Urinary bladder (tissue), 4 donors: ENCODE data around the gene TBC1D5. TPM values are rescaled to one million over a fixed set of nuclear protein-coding genes. Genes with fewer than 3 reads are reported as not detected.

ENCODE experiments used
- DNase-seq: peaks from one replicate; pipeline ENCODE4 v3.0.0-alpha.2; 2015; ENCODE audit errors: extremely low spot score
- H3K27ac ChIP-seq: one replicate; pipeline ENCODE4 v1.5.1; 2013; ENCODE audit warnings: low read depth, mild to moderate bottlenecking, moderate library complexity
- H3K36me3 ChIP-seq: one replicate; pipeline ENCODE4 v1.6.1; 2013; ENCODE audit warnings: mild to moderate bottlenecking, moderate library complexity; ENCODE audit not compliant: insufficient read depth
- H3K4me1 ChIP-seq: one replicate; pipeline ENCODE4 v1.6.1; 2013; ENCODE audit warnings: mild to moderate bottlenecking, moderate library complexity; ENCODE audit not compliant: insufficient read depth
- H3K4me3 ChIP-seq: one replicate; pipeline ENCODE4 v1.5.1; 2013; ENCODE audit warnings: low read depth, low read length
- WGBS: extraction: QIAGEN DNeasy Blood & Tissue Kit; methylation state at CpG from one replicate; pipeline ENCODE4 v1.1.7; 2013; 5-methylcytosine and 5-hydroxymethylcytosine counted together
- polyA plus RNA-seq: library from polyadenylated mRNA; stranded (reverse); fragments of 200-250 nt; gene quantifications from one replicate; pipeline ENCODE4 v1.2.3, GENCODE V29; 2013
- total RNA-seq: library from RNA; depleted of rRNA; stranded (reverse); fragments of >200 nt; gene quantifications from one replicate; pipeline ENCODE4 v1.2.3, GENCODE V29; 2014
- donor health status: healthy with polysubstance abuse.
- donor health status: healthy.

Gene TBC1D5
- total and polyA plus RNA-seq, 2 donors, result 26.2 to 145 TPM

- 84% methylated on average over 5 of the region's 5 CpGs for WGBS
- no peak for DNase-seq
- no peaks in the 10 kb centered on the region for H3K4me1 ChIP-seq
- H3K27ac ChIP-seq, result no peak overlapping the region
- no peaks in the 10 kb centered on the region for H3K36me3 ChIP-seq
- no peak overlapping the region for H3K4me3 ChIP-seq
These were observed 482.7 kb downstream of the TBC1D5 start for GRCh38 chr3:17259685-17260084.

GRCh38 chr3:17258823-17259436, 483.5 kb downstream of the TBC1D5 start:
- Histone ChIP-seq H3K4me1 (no peaks in the 10 kb centered on the region), H3K27ac (no peak overlapping the region), H3K36me3 (no peaks in the 10 kb centered on the region), H3K4me3 (no peak overlapping the region)
- DNase-seq, result no peak
- 29% methylated on average over 3 of the region's 3 CpGs for WGBS

- Histone ChIP-seq H3K4me1 (no peaks in the 10 kb centered on the region), H3K27ac (no peak overlapping the region), H3K36me3 (no peaks in the 10 kb centered on the region), H3K4me3 (no peak overlapping the region)
- DNase-seq, result no peak
These were observed 485.2 kb downstream of the TBC1D5 start for GRCh38 chr3:17257269-17257668.

- no peaks in the 10 kb centered on the region for H3K36me3 ChIP-seq
- no peak overlapping the region for H3K4me3 ChIP-seq
- no peak overlapping the region for H3K27ac ChIP-seq
- DNase-seq, result no peak
- H3K4me1 ChIP-seq, result no peaks in the 10 kb centered on the region
- 37% methylated on average over 1 of the region's 1 CpG for WGBS
These were observed 498.8 kb downstream of the TBC1D5 start for GRCh38 chr3:17243621-17244020.

GRCh38 chr3:17239417-17239816, 503.0 kb downstream of the TBC1D5 start:
- H3K27ac ChIP-seq, result no peak overlapping the region
- no peaks in the 10 kb centered on the region for H3K4me1 ChIP-seq
- H3K4me3 ChIP-seq, result no peak overlapping the region
- DNase-seq, result no peak
- H3K36me3 ChIP-seq, result no peaks in the 10 kb centered on the region

GRCh38 chr3:17238023-17238422, 504.4 kb downstream of the TBC1D5 start:
- no peaks in the 10 kb centered on the region for H3K36me3 ChIP-seq
- H3K4me1 ChIP-seq, result no peaks in the 10 kb centered on the region
- DNase-seq, result no peak
- H3K4me3 ChIP-seq, result no peak overlapping the region
- H3K27ac ChIP-seq, result no peak overlapping the region

- H3K27ac ChIP-seq, result no peak overlapping the region
- H3K4me3 ChIP-seq, result no peak overlapping the region
- no peaks in the 10 kb centered on the region for H3K36me3 ChIP-seq
- no peak for DNase-seq
- H3K4me1 ChIP-seq, result no peaks in the 10 kb centered on the region
These were observed 507.1 kb downstream of the TBC1D5 start for GRCh38 chr3:17235310-17235709.

GRCh38 chr3:17234382-17234781, 508.0 kb downstream of the TBC1D5 start:
- Histone ChIP-seq H3K36me3 (no peaks in the 10 kb centered on the region), H3K4me1 (no peaks in the 10 kb centered on the region), H3K4me3 (no peak overlapping the region), H3K27ac (no peak overlapping the region)
- DNase-seq, result no peak

GRCh38 chr3:17233398-17233800, 509.0 kb downstream of the TBC1D5 start:
- DNase-seq, result no peak
- no peaks in the 10 kb centered on the region for H3K4me1 ChIP-seq
- H3K27ac ChIP-seq, result no peak overlapping the region
- 58% methylated on average over 3 of the region's 3 CpGs for WGBS
- H3K36me3 ChIP-seq, result no peaks in the 10 kb centered on the region
- no peak overlapping the region for H3K4me3 ChIP-seq

- no peak overlapping the region for H3K27ac ChIP-seq
- H3K36me3 ChIP-seq, result no peaks in the 10 kb centered on the region
- H3K4me1 ChIP-seq, result no peaks in the 10 kb centered on the region
- no peak overlapping the region for H3K4me3 ChIP-seq
- no peak for DNase-seq
These were observed 510.0 kb downstream of the TBC1D5 start for GRCh38 chr3:17232442-17232841.

- DNase-seq, result no peak
- Histone ChIP-seq H3K36me3 (no peaks in the 10 kb centered on the region), H3K4me3 (no peak overlapping the region), H3K27ac (no peak overlapping the region), H3K4me1 (no peaks in the 10 kb centered on the region)
- WGBS, result 65% methylated on average over 3 of the region's 3 CpGs
These were observed 510.7 kb downstream of the TBC1D5 start for GRCh38 chr3:17231537-17232261.

- DNase-seq, result no peak
- no peaks in the 10 kb centered on the region for H3K36me3 ChIP-seq
- WGBS, result 88% methylated on average over 2 of the region's 2 CpGs
These were observed 515.0 kb downstream of the TBC1D5 start for GRCh38 chr3:17227472-17227871.

GRCh38 chr3:17221529-17221928, 520.9 kb downstream of the TBC1D5 start:
- Histone ChIP-seq H3K4me3 (no peak overlapping the region), H3K36me3 (no peaks in the 10 kb centered on the region), H3K4me1 (no peaks in the 10 kb centered on the region), H3K27ac (no peak overlapping the region)
- 93% methylated on average over 1 of the region's 1 CpG for WGBS
- no peak for DNase-seq

More at GRCh38 chr3:17227472-17227871, 515.0 kb downstream of the TBC1D5 start:
- no peaks in the 10 kb centered on the region for H3K4me1 ChIP-seq
- H3K4me3 ChIP-seq, result no peak overlapping the region
- H3K27ac ChIP-seq, result no peak overlapping the region

- no peaks in the 10 kb centered on the region for H3K36me3 ChIP-seq
- no peak overlapping the region for H3K4me3 ChIP-seq
- 99% methylated on average over 2 of the region's 2 CpGs for WGBS
These were observed 522.8 kb downstream of the TBC1D5 start for GRCh38 chr3:17219593-17219992.

GRCh38 chr3:17218587-17218986, 523.8 kb downstream of the TBC1D5 start:
- Histone ChIP-seq H3K4me1 (no peaks in the 10 kb centered on the region), H3K36me3 (no peaks in the 10 kb centered on the region), H3K4me3 (no peak overlapping the region), H3K27ac (no peak overlapping the region)
- 53% methylated on average over 1 of the region's 1 CpG for WGBS
- no peak for DNase-seq

More at GRCh38 chr3:17219593-17219992, 522.8 kb downstream of the TBC1D5 start:
- Histone ChIP-seq H3K27ac (no peak overlapping the region), H3K4me1 (no peaks in the 10 kb centered on the region)
- DNase-seq, result no peak
